Liver (tissue), 3 donors: ENCODE results near the gene MARCHF10.

Experiments
- CTCF ChIP-seq: fragments of 150-350 bp; IDR thresholded peaks from 2 replicates; pipeline ENCODE4 v1.5.1; 2017; ENCODE audit warnings: improper control_type of control experiment, low read depth, low read length; ENCODE audit not compliant: missing input control
- EGR1 ChIP-seq, 2 donors: IDR thresholded peaks; 2 replicates each; pipeline ENCODE4 v1.6.1; 2016 to 2018; ENCODE audit warnings: antibody characterized with exemption in 2 of 2, low read depth in 2 of 2
- FOXA1 ChIP-seq: IDR thresholded peaks from 2 replicates; pipeline ENCODE4 v1.6.1; 2016; ENCODE audit warnings: antibody characterized with exemption
- FOXA2 ChIP-seq: IDR thresholded peaks from 2 replicates; pipeline ENCODE4 v1.6.1; 2016; ENCODE audit warnings: antibody characterized with exemption
- GABPA ChIP-seq, 2 donors: IDR thresholded peaks in 1 of 2; conservative IDR thresholded peaks in 1 of 2; 2 replicates each; pipeline ENCODE4 v1.6.1; 2016; ENCODE audit warnings: antibody characterized with exemption in 2 of 2, mild to moderate bottlenecking in 1 of 2, moderate library complexity in 1 of 2
- JUND ChIP-seq, 2 donors: IDR thresholded peaks; 2 replicates each; pipeline ENCODE4 v1.6.1; 2016; ENCODE audit warnings: antibody characterized with exemption in 2 of 2
- MAX ChIP-seq: IDR thresholded peaks from 2 replicates; pipeline ENCODE4 v1.6.1; 2016; ENCODE audit warnings: antibody characterized with exemption
- NR2F2 ChIP-seq: IDR thresholded peaks from 2 replicates; pipeline ENCODE4 v1.6.1; 2016; ENCODE audit warnings: antibody characterized with exemption
- RAD21 ChIP-seq, 2 donors: IDR thresholded peaks; 2 replicates each; pipeline ENCODE4 v1.6.1; 2016; ENCODE audit warnings: antibody characterized with exemption in 2 of 2, mild to moderate bottlenecking in 2 of 2
- REST ChIP-seq: IDR thresholded peaks from 2 replicates; pipeline ENCODE4 v1.6.1; 2016; ENCODE audit warnings: antibody characterized with exemption, mild to moderate bottlenecking
- SP1 ChIP-seq: IDR thresholded peaks from 2 replicates; pipeline ENCODE4 v1.6.1; 2018; ENCODE audit warnings: antibody characterized with exemption, mild to moderate bottlenecking
- YY1 ChIP-seq: IDR thresholded peaks from 2 replicates; pipeline ENCODE4 v1.6.1; 2016; ENCODE audit warnings: antibody characterized with exemption, mild to moderate bottlenecking
- TF ChIP-seq, protein P1 (sequence below): IDR thresholded peaks from 2 replicates; pipeline ENCODE4 v1.6.1; 2016; ENCODE audit warnings: antibody characterized with exemption
- donor health status: healthy.
- donor health status: healthy.

DNA sequence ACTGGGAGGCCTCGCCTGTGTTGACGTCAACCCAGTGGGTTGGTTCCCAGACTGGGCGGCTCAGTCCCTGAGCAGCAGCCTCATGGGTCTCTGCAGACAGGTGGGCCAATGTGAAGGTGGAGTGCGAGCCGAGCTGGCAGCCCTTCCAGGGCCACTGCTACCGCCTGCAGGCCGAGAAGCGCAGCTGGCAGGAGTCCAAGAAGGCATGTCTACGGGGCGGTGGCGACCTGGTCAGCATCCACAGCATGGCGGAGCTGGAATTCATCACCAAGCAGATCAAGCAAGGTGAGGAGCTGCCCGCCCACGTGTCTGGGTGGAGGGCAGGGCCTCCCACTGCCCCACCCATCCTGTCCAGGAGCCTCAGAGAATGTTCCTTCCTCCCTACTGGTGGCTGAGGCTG, 136.6 kb downstream of the MARCHF10 start:
- TF ChIP-seq CTCF (no peak), REST (no peak), NR2F2 (no peak), EGR1 (IDR thresholded peaks at IDR 0.05; ENCODE audit: low read depth in 2 of 2) (no peak), FOXA2 (no peak), MAX (no peak), RAD21 (IDR thresholded peaks at IDR 0.05) (no peak), SP1 (no peak), GABPA (IDR thresholded peaks at IDR 0.05 in 1 of 2, conservative IDR thresholded peaks at IDR 0.05 in 1 of 2) (no peak), FOXA1 (no peak), JUND (IDR thresholded peaks at IDR 0.05) (no peak), YY1 (no peak)
- TF ChIP-seq, protein P1, sequence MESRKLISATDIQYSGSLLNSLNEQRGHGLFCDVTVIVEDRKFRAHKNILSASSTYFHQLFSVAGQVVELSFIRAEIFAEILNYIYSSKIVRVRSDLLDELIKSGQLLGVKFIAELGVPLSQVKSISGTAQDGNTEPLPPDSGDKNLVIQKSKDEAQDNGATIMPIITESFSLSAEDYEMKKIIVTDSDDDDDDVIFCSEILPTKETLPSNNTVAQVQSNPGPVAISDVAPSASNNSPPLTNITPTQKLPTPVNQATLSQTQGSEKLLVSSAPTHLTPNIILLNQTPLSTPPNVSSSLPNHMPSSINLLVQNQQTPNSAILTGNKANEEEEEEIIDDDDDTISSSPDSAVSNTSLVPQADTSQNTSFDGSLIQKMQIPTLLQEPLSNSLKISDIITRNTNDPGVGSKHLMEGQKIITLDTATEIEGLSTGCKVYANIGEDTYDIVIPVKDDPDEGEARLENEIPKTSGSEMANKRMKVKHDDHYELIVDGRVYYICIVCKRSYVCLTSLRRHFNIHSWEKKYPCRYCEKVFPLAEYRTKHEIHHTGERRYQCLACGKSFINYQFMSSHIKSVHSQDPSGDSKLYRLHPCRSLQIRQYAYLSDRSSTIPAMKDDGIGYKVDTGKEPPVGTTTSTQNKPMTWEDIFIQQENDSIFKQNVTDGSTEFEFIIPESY = no peak
